Activated CD4-positive, alpha-beta T cell treated with anti-CD3 and anti-CD28 coated beads, Interleukin-10, Interleukin-2, amounts not matched to agents 100 ng/mL and 50 ng/mL, durations not matched to agents 16 hours and 8 hours (primary cell): Measurements from ENCODE around the gene POU5F1.
A peak's percentile ranks its signal among the peaks of the same experiment; 100 is the strongest.
"Not testable (repeated sequence)": the region's sequence is repeated elsewhere in the genome, so short reads cannot be mapped to it uniquely, and the experiment has no call there.

Experiments
- DNase-seq: peaks from one replicate; pipeline ENCODE4 v3.0.0-alpha.2; 2020

POU5F1 gene

GRCh38 chr6:31165064-31165832, 5.2 kb downstream of the POU5F1 start:
- DNase-seq, result not testable (repeated sequence)

DNA sequence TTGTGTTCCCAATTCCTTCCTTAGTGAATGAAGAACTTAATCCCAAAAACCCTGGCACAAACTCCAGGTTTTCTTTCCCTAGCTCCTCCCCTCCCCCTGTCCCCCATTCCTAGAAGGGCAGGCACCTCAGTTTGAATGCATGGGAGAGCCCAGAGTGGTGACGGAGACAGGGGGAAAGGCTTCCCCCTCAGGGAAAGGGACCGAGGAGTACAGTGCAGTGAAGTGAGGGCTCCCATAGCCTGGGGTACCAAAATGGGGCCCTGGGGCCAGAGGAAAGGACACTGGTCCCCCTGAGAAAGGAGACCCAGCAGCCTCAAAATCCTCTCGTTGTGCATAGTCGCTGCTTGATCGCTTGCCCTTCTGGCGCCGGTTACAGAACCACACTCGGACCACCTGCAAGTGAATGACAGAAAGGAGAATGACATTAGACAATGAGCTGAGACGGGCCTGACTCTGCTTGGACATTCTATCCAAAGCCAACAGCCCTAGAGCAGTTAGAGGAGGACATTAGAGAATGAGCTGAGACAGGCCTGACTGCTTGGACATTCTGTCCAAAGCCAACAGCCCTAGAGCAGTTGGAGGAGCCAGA, 5.9 kb downstream of the POU5F1 start:
- not testable (repeated sequence) for DNase-seq

- no peak for DNase-seq
Measured at GRCh38 chr6:31163922-31164321, 6.6 kb downstream of the POU5F1 start.

GRCh38 chr6:31162463-31163165, 7.9 kb downstream of the POU5F1 start:
- DNase-seq, result no peak

GRCh38 chr6:31161216-31162126, 9.0 kb downstream of the POU5F1 start:
- DNase-seq, result no peak

DNA sequence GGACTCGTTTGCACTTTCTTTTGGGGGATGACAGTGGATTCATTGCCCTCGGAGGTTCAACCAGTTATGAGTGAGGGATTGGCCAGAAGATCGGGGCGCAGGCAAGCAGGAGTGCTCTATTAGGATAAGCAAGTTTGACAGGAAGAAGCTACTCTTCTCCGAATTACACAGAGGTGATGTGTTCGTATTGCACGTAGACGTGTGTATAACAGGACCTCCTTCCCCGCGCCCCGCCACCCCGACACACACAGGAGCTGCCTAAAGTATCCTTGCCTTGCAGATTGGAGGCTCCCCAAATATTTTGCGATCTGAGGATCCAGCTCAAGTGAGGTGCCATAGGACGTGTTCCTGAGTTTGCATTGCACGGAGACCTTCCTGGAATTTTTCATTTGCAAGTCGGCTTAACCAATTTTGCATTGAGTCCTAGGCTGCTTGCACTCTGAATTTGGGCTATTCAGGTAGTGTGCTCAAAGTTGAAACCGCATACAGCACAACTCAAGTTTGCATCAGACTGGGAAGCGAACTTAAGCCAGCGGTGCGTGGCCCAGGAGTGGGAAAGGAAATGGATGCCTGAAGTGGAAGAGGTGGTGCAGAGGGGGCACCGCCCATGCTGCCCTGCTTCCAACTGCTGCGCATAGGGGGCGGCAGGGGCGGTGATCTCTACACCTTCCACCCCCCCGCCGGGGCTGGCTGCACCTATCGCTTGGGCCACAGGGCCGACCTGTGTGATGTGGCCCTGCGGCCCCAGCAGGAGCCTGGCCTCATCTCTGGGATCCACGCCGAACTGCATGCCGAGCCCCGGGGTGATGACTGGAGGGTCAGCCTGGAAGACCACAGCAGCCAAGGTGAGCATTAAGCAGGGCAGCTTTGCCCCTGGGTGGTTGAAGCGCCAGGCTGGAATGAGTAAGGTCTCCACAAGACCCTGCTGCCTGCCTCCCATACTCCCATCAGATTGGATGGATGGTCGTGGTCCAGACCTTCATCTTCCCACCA, 11.3 kb downstream of the POU5F1 start:
- DNase-seq, result peak; percentile 52

DNA sequence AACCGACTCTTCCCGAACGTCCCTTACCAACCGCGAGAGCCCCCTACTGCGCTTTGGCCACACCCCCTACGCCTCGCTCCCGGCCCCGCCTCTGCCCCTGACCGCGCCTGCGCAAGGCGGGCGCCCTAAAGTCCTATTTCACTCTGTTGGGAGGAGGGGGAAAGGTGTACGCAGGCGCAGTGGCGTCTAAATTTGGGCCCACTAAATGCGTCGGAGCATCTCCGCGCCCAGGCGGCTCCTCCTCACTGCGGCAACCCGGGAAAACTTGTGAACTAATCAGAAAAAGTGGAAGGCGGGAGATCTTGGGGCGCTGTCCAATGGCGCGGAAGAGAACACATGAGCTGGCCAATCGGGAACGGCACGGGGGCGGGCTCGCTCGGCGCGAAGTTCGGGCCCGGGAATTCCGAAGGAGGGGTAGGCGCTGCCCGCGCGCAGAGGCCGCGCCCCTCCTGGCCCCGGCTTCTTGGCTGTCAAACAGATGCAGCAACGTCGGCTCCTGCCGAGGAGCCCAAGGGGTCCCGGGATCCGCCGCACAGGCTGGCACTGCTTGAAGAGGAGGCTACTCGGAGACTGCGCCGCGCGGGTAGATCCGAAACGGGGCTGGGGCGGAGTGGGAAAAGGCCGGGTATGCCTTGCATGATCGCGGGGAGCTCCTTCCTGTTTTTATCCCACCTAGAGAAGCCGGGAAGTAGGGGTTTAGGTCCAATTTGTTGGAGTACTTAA, 12.2 kb downstream of the POU5F1 start, which contains the start of gene TCF19:
Gene TCF19 (plus strand): TSS at position 450 of the 723 bp plus-strand sequence. CDS start 881 bp downstream, outside the sequence.
- DNase-seq, result peak; percentile 99

DNA sequence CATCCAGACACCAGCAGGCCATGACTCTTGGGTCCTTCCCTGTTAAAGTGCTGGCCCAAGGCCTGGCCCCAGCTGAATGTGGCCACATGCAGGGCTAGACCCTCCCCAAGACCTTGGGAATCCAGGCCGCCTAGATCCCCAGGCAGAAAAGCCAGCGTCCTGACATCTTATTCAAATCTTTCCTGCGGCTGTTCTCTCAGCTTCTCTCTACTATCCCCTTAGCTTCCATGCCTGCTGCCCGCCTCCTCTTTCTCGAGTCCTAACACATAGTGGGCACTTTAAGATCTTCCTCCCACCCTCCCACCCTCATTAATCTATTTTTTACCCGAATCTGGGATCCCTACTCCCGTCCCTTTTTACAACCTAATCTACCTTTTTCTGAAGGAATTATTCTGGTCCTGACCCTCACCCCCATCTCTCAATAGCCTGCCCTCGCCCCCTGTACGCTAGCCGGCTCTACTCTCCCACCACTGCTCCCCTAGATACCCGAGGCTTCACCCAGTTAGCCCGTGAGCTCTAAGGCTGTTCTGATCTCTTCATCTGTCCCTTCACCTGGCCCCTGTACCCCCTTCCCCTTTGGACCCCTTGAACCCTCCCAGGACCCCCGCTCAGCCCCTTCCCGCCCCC, 12.9 kb downstream of the POU5F1 start, which contains the start of gene CCHCR1:
Gene CCHCR1 (minus strand): TSS at position 290 of the 627 bp plus-strand sequence. CDS start 202 bp downstream, at position 88.
- DNase-seq, result no peak

DNA sequence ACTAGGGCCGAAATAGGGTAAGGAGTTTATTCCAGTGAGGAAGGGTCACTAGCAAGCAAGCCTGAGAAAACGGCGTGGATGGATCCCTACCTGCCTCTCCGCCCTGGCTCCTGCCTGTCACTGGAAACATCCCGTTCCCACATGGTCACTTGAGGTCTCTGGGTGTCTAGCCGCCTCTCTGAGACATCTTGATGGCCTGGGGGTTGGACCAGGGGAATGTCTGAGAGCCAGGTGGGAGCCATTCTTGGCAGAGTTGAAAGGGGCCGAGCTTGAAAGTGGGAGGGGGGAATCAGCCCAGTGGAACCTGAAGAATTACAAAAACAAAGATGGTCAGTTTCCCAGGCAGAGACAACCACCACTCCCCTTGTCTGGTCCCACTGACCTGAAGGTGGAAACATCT, 13.8 kb downstream of the POU5F1 start:
- DNase-seq, result no peak

DNA sequence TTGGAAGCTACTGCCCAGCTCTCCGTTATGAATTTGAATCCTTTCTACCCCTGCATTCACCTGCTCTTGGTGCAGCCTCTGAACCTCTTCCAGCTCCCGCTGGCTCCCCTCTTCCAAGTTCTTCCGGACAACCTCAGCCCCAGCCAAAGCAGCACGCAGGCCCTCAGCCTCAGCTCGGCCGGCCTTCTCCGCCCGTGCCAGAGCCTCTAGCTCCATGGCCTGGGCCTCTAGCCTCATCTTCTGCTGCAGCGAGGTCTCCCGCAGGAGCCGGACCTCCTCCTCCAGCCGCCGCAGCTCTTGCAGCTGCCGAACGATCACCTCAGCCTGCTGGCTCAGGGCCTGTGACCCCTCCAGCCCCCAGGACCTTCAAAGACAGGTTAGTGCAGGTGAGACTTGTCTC, 16.0 kb downstream of the POU5F1 start:
- DNase-seq, result no peak

DNA sequence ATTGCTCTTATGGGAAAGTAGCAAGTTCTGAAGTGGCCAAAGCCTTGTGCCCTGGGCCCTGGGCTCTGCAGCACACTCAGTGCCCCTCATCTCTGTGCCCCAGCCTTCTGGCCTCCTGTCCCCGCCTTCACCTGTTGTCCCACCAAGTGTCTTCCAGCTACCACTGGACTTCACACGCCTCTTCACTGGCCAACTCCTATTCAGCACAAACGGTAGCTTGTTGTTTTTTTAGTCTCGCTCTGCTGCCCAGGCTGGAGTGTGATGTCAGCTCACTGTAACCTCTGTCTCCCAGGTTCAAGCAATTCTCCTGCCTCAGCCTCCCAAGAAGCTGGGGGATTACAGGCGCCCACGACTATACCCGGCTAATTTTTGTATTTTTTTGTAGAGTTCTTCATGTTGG, 17.7 kb downstream of the POU5F1 start:
- no peak for DNase-seq

DNA sequence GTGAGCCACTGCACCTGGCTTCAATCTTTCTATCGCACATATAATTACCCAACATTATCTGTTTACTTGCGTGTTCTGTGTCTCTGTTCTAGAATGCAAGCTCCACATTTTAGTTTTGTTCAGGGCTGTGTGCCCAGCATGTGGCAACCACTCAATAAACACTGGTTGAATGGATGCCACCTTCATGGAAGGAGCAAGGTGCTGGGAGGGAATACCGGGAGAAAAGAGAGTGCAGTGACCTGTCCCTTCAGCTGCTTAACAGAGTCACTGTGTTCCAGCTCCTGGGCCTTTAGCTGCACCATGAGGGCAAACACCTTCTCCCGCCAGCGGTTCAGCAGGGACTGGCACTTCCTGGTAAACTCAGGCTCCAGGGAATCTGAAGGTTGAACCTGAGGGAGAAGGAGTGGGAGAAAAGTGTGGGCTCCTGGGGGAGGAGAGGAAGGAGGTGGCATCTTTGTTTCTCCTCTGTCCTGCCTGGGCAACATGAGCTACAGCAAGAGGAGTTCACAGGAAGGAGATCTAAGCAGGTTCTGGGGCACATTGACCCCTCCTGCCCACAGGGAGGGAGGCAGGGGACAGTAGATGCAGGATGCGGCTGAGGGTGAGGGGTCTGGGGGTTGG, 20.5 kb downstream of the POU5F1 start:
- DNase-seq, result no peak

GRCh38 chr6:31145386-31145785, 25.1 kb downstream of the POU5F1 start:
- DNase-seq, result no peak

DNA sequence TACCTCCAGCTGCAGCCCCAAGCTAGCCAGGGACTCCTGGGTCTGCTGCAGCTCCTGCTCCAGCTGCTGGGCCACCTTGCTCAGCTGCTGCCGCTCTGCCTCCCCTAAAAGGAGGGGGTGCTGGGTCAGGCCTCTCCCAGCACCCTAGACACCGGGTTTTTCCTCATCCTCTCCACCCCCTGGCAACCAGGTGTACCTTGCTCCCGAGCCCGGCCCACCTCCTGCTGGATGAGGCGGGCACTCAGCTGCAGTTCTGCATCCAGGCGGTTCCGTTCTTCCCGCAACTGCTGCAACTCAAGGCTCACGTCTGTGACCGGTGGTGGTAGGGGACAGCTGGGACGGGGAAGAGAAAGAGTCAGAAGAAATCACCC, 25.5 kb downstream of the POU5F1 start:
- DNase-seq, result no peak

- no peak for DNase-seq
Measured at GRCh38 chr6:31144296-31144969, 26.0 kb downstream of the POU5F1 start.

- DNase-seq, result no peak
Measured at GRCh38 chr6:31143148-31143547, 27.3 kb downstream of the POU5F1 start.

- DNase-seq, result no peak
Measured at GRCh38 chr6:31142361-31142761, 28.1 kb downstream of the POU5F1 start.

GRCh38 chr6:31140643-31141042, 29.8 kb downstream of the POU5F1 start:
- no peak for DNase-seq

DNA sequence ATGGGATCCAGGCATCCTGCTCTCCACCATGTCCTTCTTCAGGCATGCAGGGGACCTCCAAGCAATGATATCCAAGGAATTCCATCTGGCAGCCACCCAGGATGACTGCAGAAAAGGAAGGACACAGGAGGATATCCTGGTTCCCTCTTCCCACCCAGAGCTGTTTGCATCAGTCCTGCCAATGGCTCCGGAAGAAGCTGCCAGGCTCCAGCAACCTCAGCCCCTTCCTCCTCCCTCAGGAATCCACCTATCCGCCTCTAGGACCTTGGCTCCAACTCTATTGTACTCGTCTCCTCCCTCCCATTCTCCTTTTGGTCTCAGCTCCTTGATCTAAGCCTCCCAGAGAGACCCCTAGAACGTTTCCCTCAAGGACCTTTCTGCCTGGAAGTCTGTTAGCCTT, 30.9 kb downstream of the POU5F1 start:
- no peak for DNase-seq
